A549 (cell line): Measurements from ENCODE around the gene B4GALT6. TPM values are rescaled to one million over a fixed set of nuclear protein-coding genes. Genes with fewer than 3 reads are reported as not detected.

ENCODE experiments used
- ATAC-seq, 2 experiments: fragments of 200-7000 bp in 1 of 2; fragments of >200 bp in 1 of 2; cut with Nextera tagmentation in 1 of 2; cut with Tn5 transposase in 1 of 2; 3 replicates each; pipeline versions ENCODE4 v1.8.0 to v1.9.1; 2018 to 2020; ENCODE audit warnings: mild to moderate bottlenecking in 1 of 2, moderate library complexity in 1 of 2
- CTCF ChIA-PET: fragments of 300-600 bp; sonication (Branson Sonifier 250); formaldehyde crosslinking; extraction: SDS; loops from one replicate; lab custom pipeline; 2021; ENCODE audit warnings: antibody characterized with exemption, inconsistent platforms; lab: Yijun Ruan, JAX
- POLR2A ChIA-PET: fragments of 350-600 bp; formaldehyde crosslinking; extraction: SDS; loops from one replicate; lab custom pipeline; 2021; ENCODE audit warnings: antibody characterized with exemption, inconsistent platforms; lab: Yijun Ruan, JAX
- DNase-seq, 2 experiments: peaks; one replicate each; pipeline versions ENCODE4 v3.0.0 to v3.0.0-alpha.2; 2011 to 2016; ENCODE audit warnings: low read depth in 1 of 2, low spot score in 1 of 2
- FAIRE-seq: peaks from 2 replicates; lab custom pipeline; 2011; peaks lifted over from hg19 to GRCh38; lab: Jason Lieb, UNC
- H3K27ac ChIP-seq, 2 experiments: fragments of >200 bp; sonication (Bioruptor Twin); formaldehyde crosslinking; 3 replicates each; pipeline ENCODE4 v1.5.1; 2016 to 2017
- H3K4me1 ChIP-seq: fragments of >200 bp; sonication (Bioruptor Twin); formaldehyde crosslinking; 3 replicates; pipeline ENCODE4 v1.6.1; 2016
- H3K4me2 ChIP-seq: fragments of >200 bp; sonication (Bioruptor Twin); formaldehyde crosslinking; 3 replicates; pipeline ENCODE4 v1.6.1; 2016
- H3K4me3 ChIP-seq: fragments of >200 bp; sonication (Bioruptor Twin); formaldehyde crosslinking; 3 replicates; pipeline ENCODE4 v1.5.1; 2016
- H3K9me3 ChIP-seq: fragments of >200 bp; sonication (Bioruptor Twin); formaldehyde crosslinking; 3 replicates; pipeline ENCODE4 v1.6.1; 2016
- CHD2 ChIP-seq: fragments of 150-350 bp; IDR thresholded peaks from 2 replicates; pipeline ENCODE4 v1.6.1; 2014; ENCODE audit warnings: low read length; ENCODE audit not compliant: partially characterized antibody
- CHD4 ChIP-seq: fragments of 200-600 bp; sonication (generic); IDR thresholded peaks from 2 replicates; pipeline ENCODE4 v1.6.1; 2016; ENCODE audit warnings: antibody characterized with exemption, mild to moderate bottlenecking, borderline replicate concordance
- CTCF ChIP-seq: fragments of >200 bp; sonication (Bioruptor Twin); formaldehyde crosslinking; IDR thresholded peaks from 3 replicates; pipeline ENCODE4 v1.5.1; 2016
- E2F6 ChIP-seq: IDR thresholded peaks from 2 replicates; pipeline ENCODE4 v1.6.1; 2012; ENCODE audit warnings: low read depth, borderline replicate concordance
- EHMT2 ChIP-seq: fragments of 200-600 bp; sonication (generic); IDR thresholded peaks from 2 replicates; pipeline ENCODE4 v1.6.1; 2016; ENCODE audit warnings: antibody characterized with exemption, low read depth, mild to moderate bottlenecking, moderate library complexity
- ELK1 ChIP-seq: fragments of 150-350 bp; IDR thresholded peaks from 2 replicates; pipeline ENCODE4 v1.6.1; 2014; ENCODE audit warnings: low read depth, mild to moderate bottlenecking, low read length
- FOSB ChIP-seq: fragments of 250-450 bp; sonication (Bioruptor Pico); IDR thresholded peaks from 2 replicates; pipeline ENCODE4 v1.5.0; 2020; ENCODE audit warnings: mild to moderate bottlenecking, moderate library complexity
- FOSL2 ChIP-seq, 2 experiments: fragments of 450-650 bp in 1 of 2; fragments of >200 bp in 1 of 2; sonication (Bioruptor Twin) in 1 of 2; formaldehyde crosslinking; IDR thresholded peaks; 2 replicates each; pipeline versions ENCODE4 v1.5.0 to v1.6.1; 2016 to 2020; ENCODE audit warnings: mild to moderate bottlenecking in 1 of 2, moderate library complexity in 1 of 2
- HEYL ChIP-seq: fragments of 250-450 bp; sonication (Bioruptor Pico); IDR thresholded peaks from 2 replicates; pipeline ENCODE4 v1.8.0; 2021; ENCODE audit warnings: mild to moderate bottlenecking, moderate library complexity
- HOXB13 ChIP-seq: fragments of 250-450 bp; sonication (Bioruptor Pico); IDR thresholded peaks from 2 replicates; pipeline ENCODE4 v1.5.0; 2020; ENCODE audit warnings: low read depth, mild to moderate bottlenecking, moderate library complexity
- HOXB5 ChIP-seq: fragments of 250-450 bp; sonication (Bioruptor Pico); IDR thresholded peaks from 2 replicates; pipeline ENCODE4 v1.5.0; 2020; ENCODE audit warnings: mild to moderate bottlenecking, moderate library complexity
- JUNB ChIP-seq: fragments of >200 bp; sonication (Bioruptor Twin); formaldehyde crosslinking; IDR thresholded peaks from 2 replicates; pipeline ENCODE4 v1.6.1; 2016
- MAZ ChIP-seq: fragments of 150-350 bp; IDR thresholded peaks from 2 replicates; pipeline ENCODE4 v1.6.1; 2014; ENCODE audit warnings: antibody characterized with exemption, low read depth, low read length, borderline replicate concordance
- PBX3 ChIP-seq: IDR thresholded peaks from 2 replicates; pipeline ENCODE4 v1.6.1; 2012
- PHF8 ChIP-seq: fragments of 200-600 bp; sonication (generic); IDR thresholded peaks from 2 replicates; pipeline ENCODE4 v1.6.1; 2016; ENCODE audit warnings: low read depth, mild to moderate bottlenecking, antibody characterized with exemption, moderate library complexity, borderline replicate concordance
- RAD21 ChIP-seq, 2 experiments: fragments of >200 bp in 1 of 2; sonication (Bioruptor Twin) in 1 of 2; formaldehyde crosslinking in 1 of 2; IDR thresholded peaks in 1 of 2; conservative IDR thresholded peaks in 1 of 2; 2 replicates in 1 of 2; 3 replicates in 1 of 2; pipeline ENCODE4 v1.6.1; 2012 to 2018; ENCODE audit warnings: inconsistent platforms in 1 of 2
- RNF2 ChIP-seq: fragments of 200-600 bp; sonication (generic); IDR thresholded peaks from 2 replicates; pipeline ENCODE4 v1.6.1; 2016; ENCODE audit warnings: low read depth, mild to moderate bottlenecking, antibody characterized with exemption, moderate library complexity, borderline replicate concordance
- ZNF302 ChIP-seq: fragments of 250-450 bp; sonication (Bioruptor Pico); IDR thresholded peaks from 2 replicates; pipeline ENCODE4 v1.9.0; 2021; ENCODE audit warnings: inconsistent platforms, mild to moderate bottlenecking, moderate library complexity
- ZSCAN20 ChIP-seq: fragments of 250-450 bp; sonication (Bioruptor Pico); IDR thresholded peaks from 2 replicates; pipeline ENCODE4 v1.8.0; 2022; ENCODE audit warnings: mild to moderate bottlenecking, moderate library complexity
- WGBS: methylation state at CpG from one replicate; pipeline ENCODE4 v1.1.6; 2017; ENCODE audit errors: missing lambda C conversion rate; 5-methylcytosine and 5-hydroxymethylcytosine counted together
- polyA plus RNA-seq, 4 experiments: library from polyadenylated mRNA; depleted of rRNA in 3 of 4; stranded (reverse); fragments of >200 nt; fragmentation: RNase III in 1 of 4; extraction: RNeasy Plus Mini Kit Qiagen cat#74134 plus additional on column Dnase treatment in 1 of 4; gene quantifications; 2 replicates in 3 of 4; 3 replicates in 1 of 4; pipeline ENCODE4 v1.2.3, GENCODE V29; 2011 to 2017

B4GALT6 gene
- polyA plus RNA-seq, 2 of the 4 experiments (the other 2 are of a cell fraction): 7.1 to 12.8 TPM

- no peak overlapping the region for H3K27ac ChIP-seq
- TF ChIP-seq PHF8 (no peak), JUNB (no peak), CHD2 (no peak)
- TF ChIP-seq, all 56 proteins: peak for 0
- no peaks in the 10 kb centered on the region for H3K4me1 ChIP-seq
- no peak for DNase-seq
- FAIRE-seq: no peak
- ChIA-PET CTCF (interaction anchor here (0.8 kb wide), 1 partner anchor 23 kb away, joined by 3 read pairs; no protein-coding TSS in a partner anchor), POLR2A (no interaction called here)
- no peaks in the 10 kb centered on the region for H3K9me3 ChIP-seq
- WGBS: 73% methylated on average over 5 of the region's 5 CpGs
- no peak for ATAC-seq
- H3K4me3 ChIP-seq: no peak overlapping the region
- no peak overlapping the region for H3K4me2 ChIP-seq
Measured at GRCh38 chr18:31586616-31587015, 97.8 kb downstream of the B4GALT6 start.

- FAIRE-seq: no peak
- CTCF ChIA-PET: interaction anchor here (0.6 to 0.8 kb wide), 2 partner anchors 22 kb away, joined by 3 read pairs; no protein-coding TSS in a partner anchor
- H3K27ac ChIP-seq: no peak overlapping the region
- no peak overlapping the region for H3K4me3 ChIP-seq
- no peak for ATAC-seq
- H3K4me1 ChIP-seq: no peaks in the 10 kb centered on the region
- POLR2A ChIA-PET: no interaction called here
- no peak overlapping the region for H3K4me2 ChIP-seq
- H3K9me3 ChIP-seq: no peaks in the 10 kb centered on the region
- no peak for DNase-seq
- WGBS: 93% methylated on average over 5 of the region's 5 CpGs
- no peak for TF ChIP-seq EHMT2
- TF ChIP-seq ZNF302 (CRISPR knock-in tag): no peak
- TF ChIP-seq FOSB (CRISPR knock-in tag): no peak
- TF ChIP-seq RNF2: no peak
- no peak for TF ChIP-seq E2F6
- no peak for TF ChIP-seq HOXB13 (CRISPR knock-in tag)
- no peak for TF ChIP-seq FOSL2 (IDR thresholded peaks at IDR 0.05)
- no peak for TF ChIP-seq FOSL2 (CRISPR knock-in tag; IDR thresholded peaks at IDR 0.05)
- TF ChIP-seq HEYL: no peak
- no peak for TF ChIP-seq MAZ
- TF ChIP-seq CHD4: no peak
- no peak for TF ChIP-seq HOXB5 (CRISPR knock-in tag)
- TF ChIP-seq RAD21 (conservative IDR thresholded peaks at IDR 0.05 in 1 of 2, IDR thresholded peaks at IDR 0.05 in 1 of 2): no peak
- TF ChIP-seq PBX3: no peak
- no peak for TF ChIP-seq CTCF
- no peak for TF ChIP-seq ZSCAN20
- TF ChIP-seq ELK1: no peak
- TF ChIP-seq PHF8: no peak
Measured at GRCh38 chr18:31585991-31586390, 98.4 kb downstream of the B4GALT6 start.
